Panc1 (cell line): ENCODE measurements around the gene NDUFA11. TPM values are rescaled to one million over a fixed set of nuclear protein-coding genes. Genes with fewer than 3 reads are reported as not detected.

Source experiments
- ATAC-seq: fragments of 200-7000 bp; cut with Tn5 transposase; 2 replicates; pipeline ENCODE4 v1.9.1; 2020; ENCODE audit warnings: mild to moderate bottlenecking, moderate library complexity
- Bru-seq: library from RNA; stranded (reverse); fragments of 400-500 nt; gene quantifications from one replicate; lab custom pipeline; 2021; lab: Mats Ljungman, UMichigan
- BruChase-seq, 2 experiments: library from RNA; stranded (reverse); fragments of 400-500 nt; gene quantifications; one replicate each; lab custom pipeline; 2021; lab: Mats Ljungman, UMichigan
- BruUV-seq: library from RNA; stranded (reverse); fragments of 400-500 nt; replicated peaks from 2 replicates; lab custom pipeline; 2021; lab: Mats Ljungman, UMichigan
- CTCF ChIA-PET: fragments of 300-600 bp; sonication (Branson Sonifier 250); formaldehyde crosslinking; loops from one replicate; lab custom pipeline; 2022; ENCODE audit warnings: antibody characterized with exemption; lab: Charles Lee
- POLR2A ChIA-PET: fragments of 300-600 bp; sonication (Branson Sonifier 250); formaldehyde crosslinking; loops from one replicate; lab custom pipeline; 2022; ENCODE audit warnings: antibody characterized with exemption; lab: Charles Lee
- DNase-seq: peaks from one replicate; pipeline ENCODE4 v3.0.0-alpha.2; 2010; ENCODE audit warnings: low read depth, low spot score
- H3K27ac ChIP-seq: 2 replicates; pipeline ENCODE4 v1.5.1; 2011; ENCODE audit warnings: mild to moderate bottlenecking, low read length, inconsistent platforms
- H3K27me3 ChIP-seq: fragments of 200-500 bp; sonication (Bioruptor generic); 2 replicates; pipeline ENCODE4 v1.6.0; 2014; ENCODE audit warnings: low read length, inconsistent platforms; ENCODE audit not compliant: control insufficient read depth, insufficient read depth
- H3K36me3 ChIP-seq: fragments of 200-500 bp; sonication (Bioruptor generic); 2 replicates; pipeline ENCODE4 v1.5.1; 2014; ENCODE audit warnings: inconsistent platforms, mild to moderate bottlenecking, low read length, moderate library complexity; ENCODE audit not compliant: control insufficient read depth, insufficient read depth
- H3K4me1 ChIP-seq: 2 replicates; pipeline ENCODE4 v1.5.1; 2011; ENCODE audit warnings: inconsistent platforms, mild to moderate bottlenecking, low read length, moderate library complexity; ENCODE audit not compliant: control insufficient read depth, insufficient read depth
- H3K4me3 ChIP-seq, 2 experiments: 2 replicates each; pipeline ENCODE4 v1.5.1; 2011 to 2012; ENCODE audit warnings: low read depth in 2 of 2, low read length in 2 of 2, mild to moderate bottlenecking in 2 of 2, inconsistent platforms in 1 of 2, moderate library complexity in 1 of 2
- H3K9me3 ChIP-seq: fragments of 200-500 bp; sonication (Bioruptor generic); 2 replicates; pipeline ENCODE4 v1.5.1; 2014; ENCODE audit warnings: low read depth, mild to moderate bottlenecking, inconsistent platforms, low read length, moderate library complexity; ENCODE audit not compliant: control insufficient read depth, insufficient read depth
- POLR2AphosphoS5 ChIP-seq: IDR thresholded peaks from 2 replicates; pipeline ENCODE4 v1.6.1; 2012; ENCODE audit warnings: mild to moderate bottlenecking, low read depth, low read length, moderate library complexity
- SIN3A ChIP-seq: IDR thresholded peaks from 2 replicates; pipeline ENCODE4 v1.6.1; 2012; ENCODE audit warnings: low read depth, mild to moderate bottlenecking, low read length, moderate library complexity, borderline replicate concordance; ENCODE audit not compliant: insufficient read depth
- TCF7L2 ChIP-seq: IDR thresholded peaks from 2 replicates; pipeline ENCODE4 v1.6.1; 2011; ENCODE audit warnings: mild to moderate bottlenecking, low read depth, low read length, inconsistent platforms
- in situ Hi-C: cut with HindIII; loops from 2 replicates; pipeline ENCODE4 v1.10.0; 2016; ENCODE audit warnings: low sequenced_read_pairs, low pct_unique_long_range_greater_than_20kb
- intact Hi-C: fragments of 100-400 bp; cut with micrococcal nuclease; formaldehyde crosslinking; loops from one replicate; pipeline ENCODE4 v1.10.0; 2022; ENCODE audit not compliant: unreplicated experiment
- long read RNA-seq: library from polyadenylated mRNA; unstranded; transcript quantifications from one replicate; pipeline ENCODE4 v2.0.0, GENCODE V29; 2021; ENCODE audit not compliant: unreplicated experiment
- polyA plus RNA-seq: library from polyadenylated mRNA; unstranded; fragments of >200 nt; gene quantifications from one replicate; pipeline ENCODE4 v1.2.1, GENCODE V29; 2012; ENCODE audit warnings: missing spikeins; ENCODE audit not compliant: insufficient read length
- total RNA-seq: library from RNA; stranded (reverse); gene quantifications from one replicate; pipeline ENCODE4 v1.2.1, GENCODE V29; 2021; ENCODE audit not compliant: unreplicated experiment
- TF ChIP-seq, protein P1 (sequence below), 2 experiments: IDR thresholded peaks; 2 replicates each; pipeline ENCODE4 v1.6.1; 2011 to 2012; ENCODE audit warnings: low read depth in 2 of 2, control low read depth in 1 of 2, low read length in 1 of 2, mild to moderate bottlenecking in 1 of 2, moderate library complexity in 1 of 2; ENCODE audit not compliant: insufficient read depth in 1 of 2
- TF ChIP-seq, protein P2 (sequence below): fragments of 450-650 bp; IDR thresholded peaks from 2 replicates; pipeline ENCODE4 v1.5.1; 2017; ENCODE audit warnings: mild to moderate bottlenecking

Gene NDUFA11
- total RNA-seq (242 TPM), Bru-seq, nascent RNA (percentile 65 among the genes with signal in this experiment), BruChase-seq, experiment 1, labeled RNA remaining after a 2-hour chase (percentile 66 among the genes with signal in this experiment), BruChase-seq, experiment 2, labeled RNA remaining after a 6-hour chase (percentile 74 among the genes with signal in this experiment)
- polyA plus RNA-seq = 386 TPM
- long read RNA-seq, transcript NDUFA11-201 (4 exons, 539 nt) = major isoform, 96 of 115 reads
- long read RNA-seq, partial matches to known transcripts = 6 of 115 reads
- long read RNA-seq, other reads (novel, unspliced or antisense) = 3 of 115 reads

DNA sequence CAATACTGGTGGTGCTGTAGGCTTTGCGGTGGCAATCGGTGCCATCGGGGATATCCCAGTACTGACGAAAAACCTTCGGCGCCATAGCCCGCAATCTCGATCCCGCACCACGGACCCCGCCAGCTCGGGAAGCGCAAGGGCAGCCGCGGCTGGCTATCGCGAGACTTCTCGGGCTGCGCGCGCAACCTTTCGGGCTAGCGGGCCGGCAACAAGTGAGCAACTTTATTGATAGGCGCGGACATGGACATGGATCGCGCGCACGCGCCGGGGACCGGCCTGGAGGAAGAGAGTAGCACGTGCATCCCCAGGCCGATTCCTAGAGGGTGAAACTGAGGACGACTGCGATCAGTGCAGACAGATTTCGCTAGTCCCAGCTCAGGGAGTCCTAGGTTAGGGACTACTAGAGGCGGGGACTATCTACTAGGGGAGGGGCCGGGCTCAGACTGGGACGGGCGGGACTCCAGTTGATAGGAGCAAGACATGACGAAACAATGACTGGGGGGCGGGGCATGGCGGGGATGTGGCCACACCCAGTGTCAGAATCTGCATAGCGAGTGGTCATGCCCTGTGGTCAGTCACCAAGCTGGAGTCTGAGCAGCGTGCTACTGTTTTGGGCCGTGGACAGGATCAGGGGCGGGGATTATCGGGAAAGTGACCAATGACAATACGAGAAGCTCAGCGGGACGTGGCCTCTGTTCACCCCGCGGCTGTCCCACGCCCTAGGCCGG is at the start of gene NDUFA11:
Gene NDUFA11, minus strand, starts transcription at position 167 of the 728 bp plus-strand sequence. Its CDS starts 82 bp downstream, at position 85.
- TF ChIP-seq, protein P1, sequence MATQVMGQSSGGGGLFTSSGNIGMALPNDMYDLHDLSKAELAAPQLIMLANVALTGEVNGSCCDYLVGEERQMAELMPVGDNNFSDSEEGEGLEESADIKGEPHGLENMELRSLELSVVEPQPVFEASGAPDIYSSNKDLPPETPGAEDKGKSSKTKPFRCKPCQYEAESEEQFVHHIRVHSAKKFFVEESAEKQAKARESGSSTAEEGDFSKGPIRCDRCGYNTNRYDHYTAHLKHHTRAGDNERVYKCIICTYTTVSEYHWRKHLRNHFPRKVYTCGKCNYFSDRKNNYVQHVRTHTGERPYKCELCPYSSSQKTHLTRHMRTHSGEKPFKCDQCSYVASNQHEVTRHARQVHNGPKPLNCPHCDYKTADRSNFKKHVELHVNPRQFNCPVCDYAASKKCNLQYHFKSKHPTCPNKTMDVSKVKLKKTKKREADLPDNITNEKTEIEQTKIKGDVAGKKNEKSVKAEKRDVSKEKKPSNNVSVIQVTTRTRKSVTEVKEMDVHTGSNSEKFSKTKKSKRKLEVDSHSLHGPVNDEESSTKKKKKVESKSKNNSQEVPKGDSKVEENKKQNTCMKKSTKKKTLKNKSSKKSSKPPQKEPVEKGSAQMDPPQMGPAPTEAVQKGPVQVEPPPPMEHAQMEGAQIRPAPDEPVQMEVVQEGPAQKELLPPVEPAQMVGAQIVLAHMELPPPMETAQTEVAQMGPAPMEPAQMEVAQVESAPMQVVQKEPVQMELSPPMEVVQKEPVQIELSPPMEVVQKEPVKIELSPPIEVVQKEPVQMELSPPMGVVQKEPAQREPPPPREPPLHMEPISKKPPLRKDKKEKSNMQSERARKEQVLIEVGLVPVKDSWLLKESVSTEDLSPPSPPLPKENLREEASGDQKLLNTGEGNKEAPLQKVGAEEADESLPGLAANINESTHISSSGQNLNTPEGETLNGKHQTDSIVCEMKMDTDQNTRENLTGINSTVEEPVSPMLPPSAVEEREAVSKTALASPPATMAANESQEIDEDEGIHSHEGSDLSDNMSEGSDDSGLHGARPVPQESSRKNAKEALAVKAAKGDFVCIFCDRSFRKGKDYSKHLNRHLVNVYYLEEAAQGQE (IDR thresholded peaks at IDR 0.05; ENCODE audit: insufficient read depth in 1 of 2, low read depth in 2 of 2, low read length in 1 of 2) = peak in 1 of 2 experiments; percentile 52; a peak in 1 of 4 replicates
- TF ChIP-seq POLR2AphosphoS5 = peak; percentile 62
- TF ChIP-seq SIN3A = no peak; the same call in 1 of the 2 replicates
- BruUV-seq = no TSS peak
- H3K4me1 ChIP-seq = no peaks in the 10 kb centered on the region
- ChIA-PET POLR2A (no interaction called here), CTCF (interaction anchor here (0.6 to 1.2 kb wide), 2 partner anchors 100 to 961 kb away, joined by 3 to 6 read pairs; no protein-coding TSS in a partner anchor)
- ATAC-seq (peak; percentile 84), DNase-seq (no peak)
- in situ Hi-C loops (no loop called here), intact Hi-C loops (no loop called here)
- no peaks in the 10 kb centered on the region; the same call in 1 of the 2 replicates for H3K36me3 ChIP-seq
- H3K27me3 ChIP-seq = no peaks in the 10 kb centered on the region
- H3K27ac ChIP-seq = peak within 1 kb of the TSS; percentile 91
- H3K4me3 ChIP-seq = peak within 1 kb of the TSS; percentile 74 to 99
- H3K9me3 ChIP-seq = no peaks in the 10 kb centered on the region

DNA sequence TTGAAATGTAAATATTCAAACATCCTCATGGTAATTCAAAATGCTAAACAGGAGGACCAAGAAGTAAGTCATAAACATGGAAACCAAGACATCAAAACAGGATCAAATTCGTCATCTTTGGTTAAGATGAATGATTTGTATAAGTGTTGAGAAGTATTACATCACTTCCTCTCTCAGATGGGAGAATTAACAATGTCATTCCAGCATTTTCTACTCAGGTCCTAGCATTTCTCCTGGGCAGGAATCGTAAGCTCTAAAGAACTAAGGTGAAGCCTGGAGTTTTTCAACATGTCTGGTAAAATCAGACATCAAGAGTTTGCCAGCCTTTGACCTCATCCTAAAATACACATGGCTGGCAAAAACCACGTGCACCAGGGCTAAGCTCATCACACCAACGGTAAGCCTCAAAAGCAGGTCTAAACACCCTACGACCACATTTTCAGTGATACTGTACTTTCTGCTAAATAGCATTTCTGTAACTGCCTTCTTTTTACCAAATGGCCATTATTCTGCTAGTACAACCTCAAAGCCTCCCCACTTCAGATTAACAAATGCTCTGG is 49.5 kb upstream of the NDUFA11 start:
- DNase-seq = no peak
- no peak overlapping the region for H3K4me3 ChIP-seq
- H3K9me3 ChIP-seq = no peaks in the 10 kb centered on the region
- H3K36me3 ChIP-seq = no peaks in the 10 kb centered on the region
- no peak for ATAC-seq
- H3K27me3 ChIP-seq = no peaks in the 10 kb centered on the region
- ChIA-PET CTCF (no interaction called here), POLR2A (no interaction called here)
- no peak overlapping the region for H3K27ac ChIP-seq
- intact Hi-C loops (no loop called here), in situ Hi-C loops (no loop called here)
- TF ChIP-seq TCF7L2 (no peak), SIN3A (no peak), POLR2AphosphoS5 (no peak)
- TF ChIP-seq, protein P1 (IDR thresholded peaks at IDR 0.05; ENCODE audit: insufficient read depth in 1 of 2, low read depth in 2 of 2, low read length in 1 of 2) = no peak
- TF ChIP-seq, protein P2, sequence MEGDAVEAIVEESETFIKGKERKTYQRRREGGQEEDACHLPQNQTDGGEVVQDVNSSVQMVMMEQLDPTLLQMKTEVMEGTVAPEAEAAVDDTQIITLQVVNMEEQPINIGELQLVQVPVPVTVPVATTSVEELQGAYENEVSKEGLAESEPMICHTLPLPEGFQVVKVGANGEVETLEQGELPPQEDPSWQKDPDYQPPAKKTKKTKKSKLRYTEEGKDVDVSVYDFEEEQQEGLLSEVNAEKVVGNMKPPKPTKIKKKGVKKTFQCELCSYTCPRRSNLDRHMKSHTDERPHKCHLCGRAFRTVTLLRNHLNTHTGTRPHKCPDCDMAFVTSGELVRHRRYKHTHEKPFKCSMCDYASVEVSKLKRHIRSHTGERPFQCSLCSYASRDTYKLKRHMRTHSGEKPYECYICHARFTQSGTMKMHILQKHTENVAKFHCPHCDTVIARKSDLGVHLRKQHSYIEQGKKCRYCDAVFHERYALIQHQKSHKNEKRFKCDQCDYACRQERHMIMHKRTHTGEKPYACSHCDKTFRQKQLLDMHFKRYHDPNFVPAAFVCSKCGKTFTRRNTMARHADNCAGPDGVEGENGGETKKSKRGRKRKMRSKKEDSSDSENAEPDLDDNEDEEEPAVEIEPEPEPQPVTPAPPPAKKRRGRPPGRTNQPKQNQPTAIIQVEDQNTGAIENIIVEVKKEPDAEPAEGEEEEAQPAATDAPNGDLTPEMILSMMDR = no peak
- BruUV-seq = no TSS peak
- H3K4me1 ChIP-seq = peaks cover 20% of the 10 kb centered on the region
